Stromal cell of bone marrow (primary cell): Measurements from ENCODE around the gene SCNM1.
"Not testable (repeated sequence)": the region's sequence is repeated elsewhere in the genome, so short reads cannot be mapped to it uniquely, and the experiment has no call there.

Experiments
- DNase-seq: peaks from one replicate; pipeline ENCODE4 v3.0.0-alpha.2; 2012; ENCODE audit warnings: low read depth

Gene SCNM1

DNA sequence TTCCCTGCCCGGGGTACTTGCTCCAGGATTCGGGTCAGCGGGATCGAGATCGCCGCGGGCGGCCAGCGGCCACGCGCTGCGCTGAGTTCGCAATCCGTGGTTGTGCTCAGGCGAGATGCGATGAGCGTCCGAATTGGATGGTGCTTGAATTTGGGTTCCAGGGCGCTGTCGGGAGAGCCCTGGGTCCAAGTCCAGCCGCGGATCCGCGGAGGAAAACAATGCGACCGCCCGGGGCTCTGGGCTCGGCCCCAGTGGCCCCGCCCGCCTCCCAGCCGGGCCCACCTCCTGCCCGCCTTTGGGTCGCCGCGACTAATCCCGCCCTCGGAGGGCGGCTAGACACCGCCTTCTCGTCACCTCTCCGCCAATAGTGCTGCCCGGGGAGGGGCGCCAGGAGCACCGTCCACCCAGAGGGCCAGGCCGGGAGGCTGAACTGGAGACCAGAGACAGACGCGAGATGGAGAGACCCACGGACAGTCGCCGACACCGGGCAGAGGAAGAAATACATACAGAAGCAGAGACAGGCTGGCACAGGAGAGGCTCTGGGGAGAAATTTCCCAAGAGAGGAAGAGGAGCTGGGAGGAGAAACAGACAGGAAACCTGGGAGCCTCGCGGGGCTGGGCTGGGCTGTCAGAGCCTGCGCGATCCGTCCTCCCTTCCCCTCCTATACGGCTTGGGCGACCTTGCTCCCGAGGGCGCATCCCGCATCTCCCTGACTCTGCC, 19.4 kb upstream of the SCNM1 start, which contains the start of gene SEMA6C:
SEMA6C (minus strand) TSS at position 220 of the 720 bp plus-strand sequence. CDS start 4,010 bp downstream, outside the sequence.
- DNase-seq: peak; percentile 86

DNA sequence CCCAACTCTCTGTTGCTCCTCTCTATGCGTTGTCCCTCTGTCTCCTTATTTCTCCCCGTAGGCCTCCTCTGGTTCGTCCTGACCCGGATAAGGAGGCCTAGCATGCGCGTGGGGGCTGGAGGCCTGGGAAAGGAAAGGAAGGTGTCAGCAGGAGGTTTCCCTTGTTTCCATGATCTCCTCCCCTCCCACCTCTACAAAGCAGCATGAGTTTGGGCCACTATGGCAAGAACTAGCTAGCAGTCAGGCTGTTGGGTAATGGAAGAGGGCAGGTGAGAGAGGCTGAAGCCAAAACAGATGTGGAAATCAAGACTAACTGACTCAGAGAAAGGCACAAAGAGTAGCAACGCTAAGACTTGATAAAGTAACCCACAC, 18.8 kb upstream of the SCNM1 start:
- no peak for DNase-seq

DNA sequence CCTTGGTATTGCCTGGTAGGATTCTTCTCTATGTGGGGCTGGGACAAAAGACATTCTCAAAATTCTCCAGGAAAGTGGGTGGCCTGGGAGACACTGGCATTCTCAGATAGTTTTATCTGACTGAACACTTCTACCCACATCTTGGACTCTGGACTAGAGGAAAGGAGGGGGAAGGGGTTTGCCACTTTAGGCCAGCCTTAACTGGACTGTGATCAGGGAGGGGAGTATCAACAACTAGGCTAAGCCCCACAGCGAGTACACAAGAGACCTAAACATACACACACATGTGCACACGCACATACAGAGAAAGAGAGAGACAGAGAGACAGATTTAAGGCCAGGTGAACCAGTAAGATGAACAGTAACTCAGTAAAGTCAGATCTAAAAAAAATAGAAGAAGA, 18.3 kb upstream of the SCNM1 start:
- no peak for DNase-seq

DNA sequence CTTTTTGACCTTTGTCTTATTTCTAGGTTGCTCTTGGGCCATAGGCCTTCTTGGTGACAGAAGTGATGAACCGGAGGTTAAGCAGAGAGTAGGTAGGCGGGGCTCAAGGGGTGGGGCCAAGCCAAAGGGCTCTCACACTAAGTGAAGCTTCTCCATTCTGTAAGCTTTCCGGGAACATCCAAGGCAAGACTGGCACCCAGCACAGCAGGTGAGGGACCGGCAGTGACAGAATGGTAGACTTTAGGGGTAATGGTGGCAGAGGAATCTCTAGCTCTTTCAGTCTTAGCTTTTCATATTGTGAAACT, 9.5 kb upstream of the SCNM1 start, which contains the start of gene TNFAIP8L2:
TNFAIP8L2 (plus strand) TSS at position 135 of the 305 bp plus-strand sequence. CDS start 2,049 bp downstream, outside the sequence.
- DNase-seq: no peak

DNA sequence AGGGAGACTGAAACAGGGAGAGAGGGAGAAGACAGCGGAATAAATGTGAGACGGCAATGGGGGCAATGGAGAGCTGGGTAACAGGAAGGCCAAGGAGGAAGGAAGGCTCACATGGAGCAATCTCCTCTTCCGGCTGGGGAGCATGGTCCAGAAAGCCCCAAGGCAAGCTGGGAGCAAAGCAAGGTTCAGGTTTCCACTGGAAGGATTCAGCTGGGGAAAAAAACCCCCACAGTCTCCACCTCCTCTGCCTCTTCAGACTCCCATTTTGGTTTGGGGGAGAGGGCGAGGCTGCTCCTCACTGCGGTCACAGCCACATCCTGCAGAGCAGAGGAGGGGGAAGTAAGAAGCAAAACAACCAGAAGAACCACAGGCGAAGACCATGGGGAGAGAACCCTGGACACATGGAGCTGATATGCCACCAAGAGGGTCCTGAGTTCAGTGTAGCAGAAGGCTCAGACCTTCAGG, 8.8 kb upstream of the SCNM1 start:
- no peak for DNase-seq

DNA sequence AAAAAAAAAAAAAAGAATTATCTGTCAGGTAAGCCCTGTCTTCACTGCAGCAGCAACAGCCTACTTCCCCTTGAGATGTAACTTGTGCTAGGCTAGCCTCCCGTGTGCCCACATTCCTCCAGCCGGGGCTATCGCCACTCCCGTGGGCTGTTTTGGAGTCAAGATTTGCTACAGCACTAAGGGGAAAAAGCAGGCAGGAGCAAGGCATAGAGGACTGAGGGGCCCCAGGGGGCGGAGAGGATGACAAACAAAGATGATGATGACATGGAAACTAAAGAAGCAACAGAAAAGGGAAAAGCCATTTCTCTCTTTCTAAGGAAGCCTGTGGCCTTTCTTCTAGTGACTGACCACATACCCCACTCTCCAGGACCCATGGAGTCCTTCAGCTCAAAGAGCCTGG, 7.6 kb upstream of the SCNM1 start:
- no peak for DNase-seq

DNA sequence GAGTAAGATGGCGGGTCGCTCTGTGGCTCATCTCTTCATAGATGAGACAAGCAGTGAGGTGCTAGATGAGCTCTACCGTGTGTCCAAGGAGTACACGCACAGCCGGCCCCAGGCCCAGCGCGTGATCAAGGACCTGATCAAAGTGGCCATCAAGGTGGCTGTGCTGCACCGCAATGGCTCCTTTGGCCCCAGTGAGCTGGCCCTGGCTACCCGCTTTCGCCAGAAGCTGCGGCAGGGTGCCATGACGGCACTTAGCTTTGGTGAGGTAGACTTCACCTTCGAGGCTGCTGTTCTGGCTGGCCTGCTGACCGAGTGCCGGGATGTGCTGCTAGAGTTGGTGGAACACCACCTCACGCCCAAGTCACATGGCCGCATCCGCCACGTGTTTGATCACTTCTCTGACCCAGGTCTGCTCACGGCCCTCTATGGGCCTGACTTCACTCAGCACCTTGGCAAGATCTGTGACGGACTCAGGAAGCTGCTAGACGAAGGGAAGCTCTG, 7.1 kb upstream of the SCNM1 start:
- DNase-seq: no peak

DNA sequence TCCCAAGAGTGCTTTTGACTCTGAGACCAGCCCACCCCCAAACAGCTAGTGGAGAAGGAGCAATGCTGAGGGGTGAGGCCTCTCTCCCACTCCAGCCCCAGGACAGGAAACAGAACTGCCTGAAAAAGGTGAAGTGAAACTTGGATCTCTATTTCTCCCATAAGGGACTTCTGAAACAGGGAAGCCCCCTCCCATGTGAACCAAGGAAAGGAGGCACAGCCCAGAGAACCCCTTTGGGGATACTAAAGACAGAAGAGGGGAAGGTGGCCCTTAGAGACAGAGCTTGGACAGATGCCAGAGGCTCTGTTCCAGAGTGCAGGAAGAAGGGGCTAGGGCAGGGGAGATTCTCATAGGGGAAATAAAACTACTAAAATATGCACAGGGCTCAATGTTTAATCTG, 6.6 kb upstream of the SCNM1 start:
- DNase-seq: no peak

DNA sequence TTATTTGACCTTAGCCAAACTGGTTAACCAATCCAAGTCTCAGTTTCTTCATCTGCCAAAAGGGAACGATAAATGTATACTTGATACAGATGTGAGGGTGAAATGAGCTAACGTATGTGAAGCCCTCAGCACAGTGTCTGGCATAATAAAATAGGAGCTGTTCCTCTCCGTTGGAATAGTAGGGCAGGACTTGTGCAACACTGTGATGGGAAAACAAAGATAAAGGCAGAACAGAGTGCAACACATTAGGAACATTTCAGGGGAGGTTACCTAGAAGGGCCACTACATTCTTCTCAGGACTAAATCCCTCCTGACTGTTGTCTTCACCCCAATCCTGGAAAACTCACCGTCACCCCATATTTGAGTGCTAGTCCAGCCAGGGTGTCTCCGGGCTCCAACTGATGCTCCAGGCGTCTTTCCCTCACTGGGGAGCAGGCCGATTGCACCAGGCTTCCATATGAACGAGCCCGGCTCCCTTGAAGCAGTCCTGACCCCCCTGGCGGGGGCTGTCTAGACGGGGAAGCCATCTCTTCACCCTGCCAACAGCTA, 1.1 kb upstream of the SCNM1 start:
- DNase-seq: no peak

DNA sequence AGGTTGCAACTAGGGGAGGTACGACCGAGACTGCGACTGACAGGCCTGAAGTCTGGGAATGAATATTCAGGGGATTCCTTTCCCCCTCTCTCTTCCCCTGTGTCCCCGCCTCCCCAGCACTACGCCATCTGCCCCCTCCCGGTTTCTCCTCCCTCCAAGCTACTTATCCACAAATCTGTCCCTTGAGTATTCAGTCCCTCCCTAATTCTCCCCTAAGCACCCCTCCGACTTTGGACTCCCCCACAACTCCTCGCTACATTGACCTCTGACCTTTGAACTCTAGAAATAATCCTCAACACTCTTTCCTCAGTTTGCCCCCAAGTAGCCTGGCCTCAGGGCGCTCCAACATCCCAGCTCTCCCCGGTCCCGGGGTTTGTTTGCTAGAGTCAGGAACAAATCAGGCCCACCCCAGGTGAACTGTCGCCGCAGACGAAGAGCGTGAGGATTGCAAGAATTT, 635 bp upstream of the SCNM1 start:
- DNase-seq: peak; percentile 38

DNA sequence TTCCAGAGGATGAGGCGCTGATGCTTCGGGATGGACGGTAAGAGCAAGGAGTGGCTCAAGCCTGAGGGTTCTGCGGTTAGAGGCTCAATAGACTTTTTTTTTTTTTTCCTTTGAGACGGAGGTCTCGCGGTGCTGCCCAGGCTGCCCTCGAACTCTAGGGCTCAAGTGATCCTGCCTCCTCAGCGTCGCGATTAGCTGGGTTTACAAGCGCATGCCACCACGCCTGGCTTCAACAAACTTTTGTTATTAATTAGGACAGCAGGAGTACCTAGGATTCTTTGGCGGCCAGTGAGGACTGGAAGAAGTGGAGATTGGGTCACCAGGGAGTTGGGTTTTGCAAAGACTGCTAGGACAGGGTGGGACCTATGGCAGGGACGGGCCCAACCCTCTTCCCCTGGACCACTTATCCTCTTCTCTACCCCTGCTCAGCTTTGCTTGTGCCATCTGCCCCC, 587 bp downstream of the SCNM1 start:
- DNase-seq: peak; percentile 18

DNA sequence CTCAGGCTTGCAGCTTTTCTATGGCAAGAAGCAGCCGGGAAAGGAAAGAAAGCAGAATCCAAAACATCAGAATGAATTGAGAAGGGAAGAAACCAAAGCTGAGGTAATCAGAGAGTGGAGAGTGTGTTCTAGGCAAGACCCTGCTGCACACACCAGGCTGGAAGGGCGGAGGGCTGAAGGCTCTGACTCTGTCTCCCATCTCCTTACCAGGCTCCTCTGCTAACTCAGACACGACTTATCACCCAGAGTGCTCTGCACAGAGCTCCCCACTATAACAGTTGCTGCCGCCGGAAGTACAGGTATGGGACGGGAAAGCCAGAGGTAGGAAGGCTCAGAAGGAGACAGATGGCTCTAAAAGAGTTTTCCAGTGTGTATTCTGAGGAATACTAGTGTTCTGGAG, 1.2 kb downstream of the SCNM1 start:
- no peak for DNase-seq

DNA sequence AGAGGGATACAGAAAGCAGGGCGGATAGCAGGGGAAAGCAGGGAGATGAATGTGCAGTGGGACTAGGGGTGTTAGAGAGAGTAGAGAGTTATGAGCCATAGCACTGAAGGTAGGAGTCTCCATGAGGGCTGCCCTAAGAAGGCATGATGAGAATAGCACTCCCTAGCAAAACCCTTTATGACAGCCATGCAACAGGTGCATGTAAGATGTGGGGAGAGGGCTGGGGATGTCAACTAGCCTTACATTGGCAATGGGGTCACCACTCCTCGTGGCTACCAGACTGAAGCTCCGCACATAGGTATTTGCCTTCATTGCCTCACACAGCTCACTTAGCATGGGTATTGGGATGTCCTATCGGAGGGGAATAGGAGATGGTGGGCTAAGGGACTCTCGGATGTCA, 5.2 kb downstream of the SCNM1 start:
- DNase-seq: no peak

DNA sequence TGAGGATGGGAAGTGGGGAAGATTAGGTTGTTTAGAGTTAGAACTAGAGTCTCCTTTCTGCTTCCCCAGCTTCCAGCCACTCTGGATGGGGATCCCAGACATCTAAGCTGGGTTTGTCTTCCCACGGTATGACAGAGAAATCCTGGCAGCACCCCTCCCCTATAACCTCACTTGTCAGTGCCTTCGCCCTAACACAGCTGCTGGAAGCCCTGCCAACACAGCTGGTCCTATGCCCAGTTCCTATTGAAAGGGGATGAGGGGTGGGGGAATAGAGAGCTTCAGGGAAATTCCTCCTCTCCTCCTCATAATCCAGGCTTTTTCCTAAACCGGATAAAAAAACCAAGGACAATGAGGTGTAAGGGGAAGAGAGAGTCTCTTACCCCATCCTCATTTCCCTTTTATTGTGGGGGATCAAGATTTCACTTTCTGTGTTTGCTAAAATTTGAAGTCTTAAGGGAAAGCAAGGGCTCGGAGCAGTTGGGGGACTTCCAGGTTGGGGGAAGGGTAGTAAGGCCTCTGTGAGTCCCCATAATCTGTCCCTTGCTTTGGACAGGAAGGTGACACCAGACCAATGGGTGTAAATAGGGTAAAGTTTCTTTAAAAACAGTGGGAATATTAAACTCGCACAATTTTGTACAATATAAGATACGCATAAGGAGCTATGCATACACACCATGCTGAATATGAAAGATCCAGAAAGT, 9.2 kb downstream of the SCNM1 start:
- no peak for DNase-seq

DNA sequence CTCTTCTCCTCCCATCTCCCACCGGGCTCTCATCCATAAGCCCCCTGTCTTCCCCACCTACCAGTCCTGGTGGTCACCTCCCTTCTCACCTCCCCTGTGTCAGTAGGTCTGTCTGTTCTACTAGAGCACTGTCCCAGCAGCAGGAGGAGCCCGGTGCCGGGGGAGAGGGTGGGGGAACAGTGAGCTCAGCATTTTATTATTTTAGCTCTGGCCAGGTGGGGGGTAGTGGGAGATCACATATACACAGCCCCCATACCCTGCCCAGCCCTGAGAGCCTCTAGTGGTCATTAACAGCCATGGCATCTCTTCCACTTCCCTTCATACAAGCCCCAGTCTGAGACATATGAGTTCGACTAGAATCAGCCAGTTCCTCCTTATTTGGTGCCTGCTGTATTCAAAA, 9.9 kb downstream of the SCNM1 start, which contains the start of gene TMOD4:
TMOD4 (minus strand) TSS at position 119 of the 400 bp plus-strand sequence. CDS start 1,106 bp downstream, outside the sequence.
- DNase-seq: no peak

DNA sequence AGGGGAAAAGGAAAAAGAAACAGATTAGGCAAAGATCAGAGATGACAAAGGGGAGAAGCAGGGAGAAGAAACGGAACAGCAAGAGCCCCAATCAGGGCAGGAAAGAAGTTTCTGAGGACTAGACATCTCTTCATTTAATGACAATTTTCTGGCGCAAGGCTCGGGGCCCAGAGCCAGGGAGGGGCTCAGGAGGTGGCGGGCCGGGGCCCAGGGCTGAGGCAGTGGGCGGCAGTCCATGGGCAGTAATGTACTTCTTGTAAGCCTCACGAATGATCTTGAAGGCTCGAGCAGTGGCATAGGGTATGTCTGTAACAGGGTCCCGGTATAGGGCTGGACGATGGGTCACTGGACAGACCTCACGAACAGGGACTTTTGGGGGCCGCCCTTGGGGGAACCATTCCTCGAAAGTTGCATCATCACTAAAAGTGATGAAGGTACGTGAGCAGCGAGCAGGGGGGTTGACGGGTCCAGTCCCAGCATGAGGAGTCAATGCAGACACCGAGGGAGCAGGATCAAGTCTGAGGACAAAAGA, 10.6 kb downstream of the SCNM1 start:
- DNase-seq: no peak

DNA sequence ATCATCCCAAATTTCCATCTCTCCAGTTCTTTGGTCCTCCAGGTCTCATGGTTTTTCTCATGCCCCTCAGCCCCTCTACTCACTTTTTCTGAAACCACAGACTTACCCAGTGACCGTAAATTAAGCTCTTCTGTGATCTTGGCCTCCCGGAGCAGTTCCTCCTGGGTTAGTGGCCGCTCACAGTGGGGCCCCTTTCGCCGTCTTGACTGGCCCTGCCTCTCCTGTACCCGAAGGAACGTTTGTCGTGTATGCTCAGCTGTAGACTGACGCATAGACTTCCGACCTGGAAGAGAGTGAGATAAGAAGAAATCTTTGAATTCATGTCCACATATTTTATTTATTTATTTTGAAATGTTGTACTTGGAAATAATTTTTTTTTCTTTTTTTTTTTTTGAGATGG, 18.3 kb downstream of the SCNM1 start:
- no peak for DNase-seq

DNA sequence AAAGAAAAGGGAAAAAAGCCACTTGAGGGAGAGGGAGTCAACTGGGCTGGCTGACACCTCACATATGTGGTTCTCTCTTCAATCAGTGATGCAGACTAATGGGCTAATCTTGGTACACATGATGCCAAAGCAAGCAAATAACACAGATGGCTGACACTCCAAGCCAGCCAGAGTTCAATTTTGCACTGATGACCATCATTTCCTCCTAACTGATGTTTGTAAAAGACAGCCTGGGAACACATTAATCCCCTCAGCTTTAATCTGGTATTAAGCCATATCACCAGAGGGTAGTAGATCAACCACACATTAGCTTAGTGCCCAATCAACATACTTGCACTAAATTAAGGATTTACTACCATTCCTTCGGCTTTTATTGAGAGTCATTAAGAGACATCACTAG, 21.3 kb downstream of the SCNM1 start:
- no peak for DNase-seq

DNA sequence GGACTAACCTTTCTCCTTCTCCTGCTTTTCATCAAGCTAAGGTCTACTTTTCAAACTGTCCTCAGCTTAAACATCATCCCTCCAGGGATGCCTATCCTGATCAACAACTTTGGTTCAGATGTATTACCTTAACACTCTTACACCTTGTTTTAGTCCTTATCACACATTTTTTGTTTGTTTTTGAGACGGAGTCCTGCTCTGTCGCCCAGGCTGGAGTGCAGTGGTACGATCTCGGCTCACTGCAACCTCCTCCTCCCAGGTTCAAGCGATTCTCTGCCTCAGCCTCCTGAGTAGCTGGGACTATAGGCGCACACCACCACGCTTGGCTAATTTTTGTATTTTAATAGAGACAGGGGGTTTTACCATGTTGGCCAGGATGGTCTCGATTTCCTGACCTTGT, 22.7 kb downstream of the SCNM1 start:
- not testable (repeated sequence) for DNase-seq

DNA sequence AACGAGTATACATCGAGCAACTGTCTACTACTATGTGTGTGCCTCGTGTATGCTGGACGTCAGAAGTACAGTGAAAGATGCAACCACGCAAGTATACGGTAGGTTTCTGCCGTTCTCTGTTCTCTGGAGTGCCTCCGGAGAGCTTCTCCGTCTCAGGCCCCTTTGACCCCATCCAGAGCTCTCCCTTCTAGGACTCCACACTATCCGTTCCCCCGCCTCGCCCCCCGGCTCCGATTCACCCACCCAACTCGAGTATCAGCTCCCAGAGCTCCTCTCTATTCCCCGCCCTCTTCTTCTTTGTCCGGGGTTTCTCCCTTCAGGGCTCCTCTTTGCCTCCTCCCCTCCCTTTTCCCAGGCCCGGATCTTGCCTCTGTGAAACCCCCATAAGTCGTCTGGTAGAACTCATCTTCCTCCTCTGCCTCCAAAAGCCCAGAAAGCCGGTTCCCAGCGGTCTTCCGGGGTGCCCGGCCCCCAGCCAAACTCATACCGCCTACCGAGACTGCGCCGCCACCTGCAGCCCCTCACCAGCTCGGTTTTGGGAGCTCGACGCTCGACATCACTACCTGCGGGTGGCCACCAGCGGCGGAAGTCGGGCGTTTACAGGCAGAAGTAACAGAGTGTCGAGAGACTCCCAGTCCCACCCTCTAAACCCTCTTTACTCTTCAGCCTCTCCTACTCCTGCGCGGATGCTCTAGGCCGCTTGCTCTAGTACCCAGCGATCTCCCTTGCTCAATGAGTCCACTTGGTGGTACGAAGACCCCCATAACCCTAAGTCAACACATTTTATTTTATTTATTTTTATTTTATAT, 23.9 kb downstream of the SCNM1 start, which contains the start of gene VPS72:
VPS72 (minus strand) TSS at position 561 of the 809 bp plus-strand sequence; CDS start at position 485, 76 bp downstream.
- DNase-seq: peak; percentile 86

DNA sequence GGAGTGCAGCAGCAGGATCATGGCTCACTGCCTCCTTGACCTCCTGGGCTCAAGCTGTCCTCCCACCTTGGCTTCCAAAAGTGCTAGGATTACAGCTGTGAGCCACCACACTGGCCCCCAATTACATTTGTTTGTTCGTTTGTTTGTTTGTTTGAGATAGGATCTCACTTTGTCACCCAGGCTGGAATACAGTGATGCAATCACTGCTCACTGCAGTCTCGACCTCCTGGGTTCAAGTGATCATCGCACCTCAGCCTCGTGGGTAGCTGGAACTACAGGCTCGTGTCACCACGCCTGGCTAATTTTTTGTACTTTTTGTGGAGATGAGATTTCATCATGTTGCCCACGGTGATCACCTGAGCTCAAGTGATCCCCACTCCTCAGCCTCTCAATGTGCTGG, 26.1 kb downstream of the SCNM1 start:
- no peak for DNase-seq

DNA sequence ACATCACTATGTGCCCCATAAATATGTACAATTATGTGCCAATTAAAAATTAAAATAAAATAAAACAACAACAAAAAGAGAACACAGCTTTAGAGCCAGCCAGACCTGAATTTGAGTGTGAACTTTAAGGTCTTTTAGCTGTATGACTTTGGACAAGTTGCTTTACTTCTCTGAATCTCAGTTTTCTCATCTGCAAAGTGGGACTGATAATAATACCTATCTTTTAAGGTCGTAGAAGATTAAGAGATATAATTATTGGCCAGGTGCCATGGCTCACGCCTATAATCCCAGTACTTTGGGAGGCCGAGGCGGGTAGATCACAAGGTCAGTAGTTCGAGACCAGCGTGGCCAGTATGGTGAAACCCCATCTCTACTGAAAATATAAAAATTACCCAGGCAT, 27.4 kb downstream of the SCNM1 start:
- DNase-seq: no peak
